ENCODE results near the gene PRCC. TPM values are rescaled to one million over a fixed set of nuclear protein-coding genes. Genes with fewer than 3 reads are reported as not detected.
A peak's percentile ranks its signal among the peaks of the same experiment; 100 is the strongest.

PRCC gene
- total and polyA plus RNA-seq, 2 of the 13 experiments (the other 11 are each of a cell fraction or from before 2014, with no cell fraction given): 24.2 to 40.5 TPM

- TF ChIP-seq ZNF747 (CRISPR knock-in tag; IDR thresholded peaks at IDR 0.05; ENCODE audit: borderline replicate concordance): no peak
- TF ChIP-seq, protein P1, sequence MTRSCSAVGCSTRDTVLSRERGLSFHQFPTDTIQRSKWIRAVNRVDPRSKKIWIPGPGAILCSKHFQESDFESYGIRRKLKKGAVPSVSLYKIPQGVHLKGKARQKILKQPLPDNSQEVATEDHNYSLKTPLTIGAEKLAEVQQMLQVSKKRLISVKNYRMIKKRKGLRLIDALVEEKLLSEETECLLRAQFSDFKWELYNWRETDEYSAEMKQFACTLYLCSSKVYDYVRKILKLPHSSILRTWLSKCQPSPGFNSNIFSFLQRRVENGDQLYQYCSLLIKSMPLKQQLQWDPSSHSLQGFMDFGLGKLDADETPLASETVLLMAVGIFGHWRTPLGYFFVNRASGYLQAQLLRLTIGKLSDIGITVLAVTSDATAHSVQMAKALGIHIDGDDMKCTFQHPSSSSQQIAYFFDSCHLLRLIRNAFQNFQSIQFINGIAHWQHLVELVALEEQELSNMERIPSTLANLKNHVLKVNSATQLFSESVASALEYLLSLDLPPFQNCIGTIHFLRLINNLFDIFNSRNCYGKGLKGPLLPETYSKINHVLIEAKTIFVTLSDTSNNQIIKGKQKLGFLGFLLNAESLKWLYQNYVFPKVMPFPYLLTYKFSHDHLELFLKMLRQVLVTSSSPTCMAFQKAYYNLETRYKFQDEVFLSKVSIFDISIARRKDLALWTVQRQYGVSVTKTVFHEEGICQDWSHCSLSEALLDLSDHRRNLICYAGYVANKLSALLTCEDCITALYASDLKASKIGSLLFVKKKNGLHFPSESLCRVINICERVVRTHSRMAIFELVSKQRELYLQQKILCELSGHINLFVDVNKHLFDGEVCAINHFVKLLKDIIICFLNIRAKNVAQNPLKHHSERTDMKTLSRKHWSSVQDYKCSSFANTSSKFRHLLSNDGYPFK (CRISPR knock-in tag; IDR thresholded peaks at IDR 0.05; ENCODE audit: borderline replicate concordance): 0 out of 2 replicates have a peak, but pooled peaks have one; percentile 7
- no peak for TF ChIP-seq NR2F2 (IDR thresholded peaks at IDR 0.05; ENCODE audit: borderline replicate concordance, low read depth)
- no peak for TF ChIP-seq ZNF782 (CRISPR knock-in tag; IDR thresholded peaks at IDR 0.05; ENCODE audit: borderline replicate concordance)
- no peak for TF ChIP-seq ELK4 (CRISPR knock-in tag; IDR thresholded peaks at IDR 0.05; ENCODE audit: borderline replicate concordance)
- no peak for TF ChIP-seq ZNF414 (CRISPR knock-in tag; IDR thresholded peaks at IDR 0.05)
- no peak for TF ChIP-seq SNRNP70 (IDR thresholded peaks at IDR 0.05; ENCODE audit: low read depth, low read length)
- no peak for TF ChIP-seq KDM3A (CRISPR knock-in tag; IDR thresholded peaks at IDR 0.05; ENCODE audit: low read depth)
- no peak for TF ChIP-seq KDM5A (IDR thresholded peaks at IDR 0.05; ENCODE audit: borderline replicate concordance, low read length)
- no peak for TF ChIP-seq FOXP4 (CRISPR knock-in tag; IDR thresholded peaks at IDR 0.05)
- TF ChIP-seq NFATC3 (CRISPR knock-in tag; IDR thresholded peaks at IDR 0.05): no peak
- no peak for TF ChIP-seq ZNF710 (CRISPR knock-in tag; IDR thresholded peaks at IDR 0.05; ENCODE audit: borderline replicate concordance)
- TF ChIP-seq DR1 (CRISPR knock-in tag; IDR thresholded peaks at IDR 0.05): no peak
- TF ChIP-seq ISL2 (CRISPR knock-in tag; IDR thresholded peaks at IDR 0.05): no peak
- no peak for TF ChIP-seq ZNF33A (CRISPR knock-in tag; IDR thresholded peaks at IDR 0.05; ENCODE audit: borderline replicate concordance)
- no peak for TF ChIP-seq ZNF350 (CRISPR knock-in tag; IDR thresholded peaks at IDR 0.05; ENCODE audit: borderline replicate concordance, low read depth)
- no peak for TF ChIP-seq ZC3H13 (CRISPR knock-in tag; IDR thresholded peaks at IDR 0.05)
- TF ChIP-seq JUNB (CRISPR knock-in tag; IDR thresholded peaks at IDR 0.05; ENCODE audit: borderline replicate concordance): no peak
- TF ChIP-seq, protein P2, sequence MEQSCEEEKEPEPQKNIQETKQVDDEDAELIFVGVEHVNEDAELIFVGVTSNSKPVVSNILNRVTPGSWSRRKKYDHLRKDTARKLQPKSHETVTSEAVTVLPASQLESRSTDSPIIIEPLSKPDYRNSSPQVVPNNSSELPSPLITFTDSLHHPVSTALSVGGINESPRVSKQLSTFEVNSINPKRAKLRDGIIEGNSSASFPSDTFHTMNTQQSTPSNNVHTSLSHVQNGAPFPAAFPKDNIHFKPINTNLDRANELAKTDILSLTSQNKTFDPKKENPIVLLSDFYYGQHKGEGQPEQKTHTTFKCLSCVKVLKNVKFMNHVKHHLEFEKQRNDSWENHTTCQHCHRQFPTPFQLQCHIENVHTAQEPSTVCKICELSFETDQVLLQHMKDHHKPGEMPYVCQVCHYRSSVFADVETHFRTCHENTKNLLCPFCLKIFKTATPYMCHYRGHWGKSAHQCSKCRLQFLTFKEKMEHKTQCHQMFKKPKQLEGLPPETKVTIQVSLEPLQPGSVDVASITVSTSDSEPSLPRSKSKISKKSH (CRISPR knock-in tag; IDR thresholded peaks at IDR 0.05; ENCODE audit: borderline replicate concordance): no peak
Observed at GRCh38 chr1:156750191-156750672, 17.1 kb upstream of the PRCC start (continued).
